Measurements from ENCODE around the gene USP21. TPM values are rescaled to one million over a fixed set of nuclear protein-coding genes. Genes with fewer than 3 reads are reported as not detected.

Gene USP21
- total and polyA plus RNA-seq, 2 of the 4 experiments (the other 2 are of a cell fraction): 6.3 to 23.8 TPM

DNA sequence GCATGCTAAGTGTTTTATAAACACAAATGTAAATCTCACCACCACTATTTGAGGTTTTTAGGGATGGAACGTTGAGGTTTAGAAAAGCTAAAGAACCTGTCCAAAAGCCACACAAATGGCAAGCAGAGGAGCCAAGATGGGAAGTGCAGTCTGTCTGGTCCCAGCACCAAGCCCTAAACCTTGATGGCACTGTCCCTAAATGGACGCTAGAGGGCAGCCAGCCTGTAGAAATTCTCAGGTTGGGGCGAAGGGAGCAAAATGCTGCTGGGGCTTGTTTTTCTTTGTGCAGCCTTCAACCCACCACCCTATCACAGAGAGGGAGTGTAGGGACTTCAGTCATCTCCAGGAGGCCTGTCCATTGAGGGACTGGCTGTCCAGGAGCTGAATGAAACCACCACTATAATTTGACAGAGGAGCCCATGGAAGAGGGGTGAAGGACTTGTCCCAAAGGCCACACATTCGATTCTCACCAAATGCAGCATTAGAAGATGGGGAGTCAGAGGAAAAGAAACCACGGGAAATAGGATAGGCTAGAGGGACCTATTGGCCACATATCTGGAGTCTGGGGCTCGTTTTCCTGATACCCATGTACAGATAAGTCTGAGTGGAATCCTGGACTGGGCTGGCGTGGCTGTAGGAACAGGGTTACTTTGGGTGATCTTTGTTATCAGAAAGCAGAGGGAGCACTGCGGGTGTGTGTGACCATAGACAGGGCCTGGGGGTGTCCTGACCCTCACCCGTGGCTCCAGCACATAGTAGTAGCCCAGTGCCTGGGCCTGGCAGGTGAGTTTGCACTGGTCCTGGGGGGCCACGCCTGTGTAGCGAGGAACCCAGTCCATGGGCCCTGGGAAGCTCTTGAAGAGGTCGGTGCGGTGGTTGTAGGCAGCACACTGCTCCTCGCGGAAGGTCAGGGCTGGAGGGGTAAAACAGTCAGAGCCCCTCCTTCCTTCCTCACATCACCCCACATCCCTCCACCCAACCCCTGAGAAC lies 33.5 kb downstream of the USP21 start:
- H2BK120ac ChIP-seq (ENCODE audit: low read depth, low read length): no peak overlapping the region
- dilution Hi-C loops (cut with HindIII; ENCODE audit: low sequenced_read_pairs, unreplicated experiment) (no loop called here), in situ Hi-C loops (cut with MboI; ENCODE audit: low sequenced_read_pairs) (no loop called here), intact Hi-C loops (cut with micrococcal nuclease) (loop anchor here (1.0 kb wide), 3 partner anchors 33 to 190 kb away; no protein-coding TSS in a partner anchor)
- peak overlapping the region; percentile 77 for H2AK9ac ChIP-seq (replicated peaks; ENCODE audit: low read depth, low read length, poor library complexity)
- H3K18ac ChIP-seq (ENCODE audit: low read depth, low read length): no peak overlapping the region
- no peak overlapping the region for H2BK5ac ChIP-seq (ENCODE audit: low read depth, low read length, poor library complexity, severe bottlenecking)
- no peak overlapping the region for H2AK5ac ChIP-seq (ENCODE audit: low read depth, low read length)
- H2AFZ ChIP-seq (replicated peaks; ENCODE audit: low read length, poor library complexity): peak overlapping the region; percentile 83
- H3K56ac ChIP-seq (ENCODE audit: extremely low read depth, insufficient read depth, low read length): no peak overlapping the region
- no peak overlapping the region for H3K23ac ChIP-seq (ENCODE audit: low read depth, low read length)
- no peak overlapping the region for H3K9ac ChIP-seq (ENCODE audit: low read depth, low read length)
- H3K4me1 ChIP-seq (ENCODE audit: control insufficient read depth, insufficient read depth, low read length): peaks cover 11% of the 10 kb centered on the region
- H3K4me3 ChIP-seq (ENCODE audit: insufficient read depth, low read depth, low read length): no peak overlapping the region
- H3K79me1 ChIP-seq (ENCODE audit: low read depth in 1 of 2, low read length in 2 of 2): no peaks in the 10 kb centered on the region; a peak in 1 of 4 replicates
- no peaks in the 10 kb centered on the region for H3K36me3 ChIP-seq (ENCODE audit: control insufficient read depth, insufficient read depth, low read length)
- peaks cover 9% of the 10 kb centered on the region; the same call in 1 of the 2 replicates for H3K9me1 ChIP-seq (ENCODE audit: insufficient read depth, low read length)
- no peaks in the 10 kb centered on the region for H3K9me3 ChIP-seq (ENCODE audit: control insufficient read depth, insufficient read depth, low read length)
- POLR2A ChIA-PET (ENCODE audit: unreplicated experiment): no interaction called here
- no peaks in the 10 kb centered on the region for H4K20me1 ChIP-seq (ENCODE audit: insufficient read depth, low read length)
- peak overlapping the region in 1 of 2 experiments; percentile 69; a peak in 1 of 4 replicates for H4K8ac ChIP-seq (ENCODE audit: low read depth in 2 of 2, low read length in 2 of 2)
- no peak overlapping the region for H4K91ac ChIP-seq (ENCODE audit: insufficient read depth, low read depth, low read length)
- H3K27ac ChIP-seq (ENCODE audit: insufficient read depth, low read length): no peak overlapping the region
- no peaks in the 10 kb centered on the region for H3K27me3 ChIP-seq (ENCODE audit: control insufficient read depth, insufficient read depth, low read length)
- no peak overlapping the region for H2BK15ac ChIP-seq (ENCODE audit: low read depth, low read length)
- peak overlapping the region; percentile 5; the same call in 1 of the 2 replicates for H4K5ac ChIP-seq (ENCODE audit: low read depth, low read length)
- no peak overlapping the region for H3K4me2 ChIP-seq (ENCODE audit: low read depth, low read length)
- no peak overlapping the region for H2BK20ac ChIP-seq (ENCODE audit: low read depth, low read length)
- BruUV-seq (replicated peaks): no TSS peak
- DNase-seq (peak; percentile 65), ATAC-seq (ENCODE audit: low read depth) (peak; percentile 92)
- no peak overlapping the region for H3K4ac ChIP-seq (ENCODE audit: low read depth, low read length)
- H3K14ac ChIP-seq (replicated peaks; ENCODE audit: low read depth, low read length): no peak overlapping the region
- 37% methylated on average over 3 of the region's 15 CpGs; no CpG with 5 or more reads in 1 of the 2 experiments for WGBS, 2 experiments (ENCODE audit: extremely low coverage in 2 of 2, insufficient read length in 1 of 2)
- CTCF ChIA-PET: interaction anchor here (1.0 to 1.6 kb wide), 5 partner anchors 10 to 99 kb away, joined by 3 to 8 read pairs (median 5); partner anchors contain the start of genes NDUFS2 and TOMM40L
- TF ChIP-seq RCOR1 (IDR thresholded peaks at IDR 0.05; ENCODE audit: insufficient replicate concordance, low read length) (no peak), MAZ (IDR thresholded peaks at IDR 0.05; ENCODE audit: borderline replicate concordance, low read depth, low read length) (peak; percentile 66; the same call in 1 of the 2 replicates), BHLHE40 (IDR thresholded peaks at IDR 0.05; ENCODE audit: low read depth, low read length) (no peak), CTCF (conservative IDR thresholded peaks at IDR 0.05; ENCODE audit: low read depth, low read length) (peak; percentile 91), RFX5 (IDR thresholded peaks at IDR 0.05; ENCODE audit: low read depth, low read length) (no peak), SMC3 (IDR thresholded peaks at IDR 0.05; ENCODE audit: low read depth, low read length) (peak; percentile 71), FOS (IDR thresholded peaks at IDR 0.05; ENCODE audit: low read depth, low read length) (no peak), MAFK (IDR thresholded peaks at IDR 0.05; ENCODE audit: low read depth, low read length) (no peak), RAD21 (IDR thresholded peaks at IDR 0.05; ENCODE audit: low read length) (peak; percentile 80), POLR2A (IDR thresholded peaks at IDR 0.05; ENCODE audit: low read depth, low read length) (no peak), NFE2L2 (IDR thresholded peaks at IDR 0.05; ENCODE audit: low read depth, low read length) (no peak)
- TF ChIP-seq, protein P1, sequence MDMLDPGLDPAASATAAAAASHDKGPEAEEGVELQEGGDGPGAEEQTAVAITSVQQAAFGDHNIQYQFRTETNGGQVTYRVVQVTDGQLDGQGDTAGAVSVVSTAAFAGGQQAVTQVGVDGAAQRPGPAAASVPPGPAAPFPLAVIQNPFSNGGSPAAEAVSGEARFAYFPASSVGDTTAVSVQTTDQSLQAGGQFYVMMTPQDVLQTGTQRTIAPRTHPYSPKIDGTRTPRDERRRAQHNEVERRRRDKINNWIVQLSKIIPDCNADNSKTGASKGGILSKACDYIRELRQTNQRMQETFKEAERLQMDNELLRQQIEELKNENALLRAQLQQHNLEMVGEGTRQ (IDR thresholded peaks at IDR 0.05; ENCODE audit: low read depth, low read length): no peak
- TF ChIP-seq, protein P2, sequence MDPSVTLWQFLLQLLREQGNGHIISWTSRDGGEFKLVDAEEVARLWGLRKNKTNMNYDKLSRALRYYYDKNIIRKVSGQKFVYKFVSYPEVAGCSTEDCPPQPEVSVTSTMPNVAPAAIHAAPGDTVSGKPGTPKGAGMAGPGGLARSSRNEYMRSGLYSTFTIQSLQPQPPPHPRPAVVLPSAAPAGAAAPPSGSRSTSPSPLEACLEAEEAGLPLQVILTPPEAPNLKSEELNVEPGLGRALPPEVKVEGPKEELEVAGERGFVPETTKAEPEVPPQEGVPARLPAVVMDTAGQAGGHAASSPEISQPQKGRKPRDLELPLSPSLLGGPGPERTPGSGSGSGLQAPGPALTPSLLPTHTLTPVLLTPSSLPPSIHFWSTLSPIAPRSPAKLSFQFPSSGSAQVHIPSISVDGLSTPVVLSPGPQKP (IDR thresholded peaks at IDR 0.05; ENCODE audit: borderline replicate concordance, low read depth, low read length): no peak

Measured in IMR-90 (cell line).